Tongue (tissue), 2 donors: ENCODE measurements around the gene LYST. TPM values are rescaled to one million over a fixed set of nuclear protein-coding genes. Genes with fewer than 3 reads are reported as not detected.
A peak's percentile ranks its signal among the peaks of the same experiment; 100 is the strongest.
"Not testable (repeated sequence)": the region's sequence is repeated elsewhere in the genome, so short reads cannot be mapped to it uniquely, and the experiment has no call there.

ENCODE experiments used
- DNase-seq: peaks from one replicate; pipeline ENCODE4 v3.0.0-alpha.2; 2015
- total RNA-seq: library from RNA; depleted of rRNA; stranded (reverse); fragments of >200 nt; gene quantifications from one replicate; pipeline ENCODE4 v1.2.3, GENCODE V29; 2014

The LYST gene
- total RNA-seq, 1 donor from 2014 or later = 34.0 TPM

DNA sequence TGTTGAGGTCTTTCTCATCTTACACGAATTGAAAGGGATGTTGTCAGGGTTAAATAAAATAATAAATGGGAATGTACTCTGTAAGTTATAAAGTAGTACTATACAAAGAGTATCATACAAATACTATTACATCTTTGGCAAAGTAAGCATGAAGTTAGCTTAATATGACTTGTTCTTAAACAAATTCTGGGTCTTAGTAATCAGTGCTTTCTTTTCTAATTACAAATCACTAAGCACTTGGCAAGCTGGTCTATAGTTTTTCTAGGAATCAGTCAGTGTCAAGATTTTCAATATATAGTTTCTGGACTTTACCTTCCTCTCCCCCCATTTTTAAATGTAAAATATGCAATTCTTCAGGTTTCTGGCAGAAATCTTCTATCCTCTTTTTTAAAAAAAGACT is 6.9 kb downstream of the LYST start:
- no peak for DNase-seq

DNA sequence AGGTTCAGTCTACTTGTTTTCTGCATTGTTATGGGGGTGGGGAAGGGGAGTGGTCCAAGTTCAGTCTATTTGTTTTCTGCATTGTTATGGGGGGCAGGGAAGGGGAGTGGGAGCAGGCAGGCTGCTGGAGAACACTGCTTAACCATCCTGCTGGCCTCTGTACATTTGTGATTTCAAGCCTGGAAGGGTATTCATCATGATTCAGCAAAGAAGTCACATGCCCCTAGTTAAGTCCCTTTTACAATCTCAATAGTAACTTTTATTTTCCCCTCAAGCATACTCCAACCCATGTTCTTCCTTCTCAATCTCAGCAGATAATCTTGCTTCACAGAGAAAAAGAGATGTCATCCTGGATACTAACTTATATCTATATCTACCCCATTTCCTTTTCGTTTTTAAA is 7.9 kb downstream of the LYST start:
- no peak for DNase-seq

DNA sequence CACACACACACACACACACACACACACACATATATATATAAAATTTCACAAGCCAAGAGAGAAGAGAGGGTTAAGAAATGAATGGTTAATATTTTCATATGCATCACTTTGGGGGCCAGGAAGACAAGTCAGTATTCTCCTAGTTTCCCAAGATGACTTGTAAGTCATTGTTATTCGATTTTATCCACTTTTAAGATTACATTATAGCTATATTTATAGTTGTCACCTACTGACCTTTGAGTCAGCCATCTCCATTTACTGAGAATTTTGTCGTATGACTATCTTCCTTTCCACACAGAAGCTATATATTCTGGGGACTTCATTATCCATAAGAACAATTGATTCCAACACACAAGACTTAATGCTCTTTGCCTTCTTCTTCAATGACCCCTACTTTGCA is 8.9 kb downstream of the LYST start:
- no peak for DNase-seq

DNA sequence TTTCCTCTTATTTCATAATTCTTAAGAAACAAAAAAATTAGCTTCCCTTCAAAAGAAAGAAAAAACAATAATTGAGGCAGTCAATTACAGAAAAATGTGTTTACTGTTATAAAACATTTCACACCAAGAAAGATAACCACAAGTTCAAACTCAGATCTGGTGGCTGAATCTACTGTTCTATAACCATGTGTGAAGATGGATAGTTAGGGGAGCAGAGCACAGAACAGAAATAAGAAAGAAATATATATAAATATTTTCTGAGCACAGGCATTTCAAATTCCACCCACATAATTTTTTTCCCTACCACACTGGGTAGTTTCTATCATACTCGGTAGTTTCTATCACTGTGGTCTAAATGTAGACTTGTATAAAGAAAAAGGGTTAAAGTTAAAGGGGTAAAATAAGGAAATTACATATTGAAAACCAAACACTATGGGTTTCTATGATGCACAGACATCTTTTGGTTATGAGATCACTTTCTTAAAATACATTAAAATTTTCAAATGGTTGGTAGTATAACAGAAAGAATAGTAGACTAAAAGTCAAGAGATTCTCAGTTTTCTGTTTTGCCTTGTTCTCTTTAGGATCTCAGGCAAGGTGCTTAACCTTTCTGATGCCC is 10.8 kb downstream of the LYST start:
- no peak for DNase-seq

DNA sequence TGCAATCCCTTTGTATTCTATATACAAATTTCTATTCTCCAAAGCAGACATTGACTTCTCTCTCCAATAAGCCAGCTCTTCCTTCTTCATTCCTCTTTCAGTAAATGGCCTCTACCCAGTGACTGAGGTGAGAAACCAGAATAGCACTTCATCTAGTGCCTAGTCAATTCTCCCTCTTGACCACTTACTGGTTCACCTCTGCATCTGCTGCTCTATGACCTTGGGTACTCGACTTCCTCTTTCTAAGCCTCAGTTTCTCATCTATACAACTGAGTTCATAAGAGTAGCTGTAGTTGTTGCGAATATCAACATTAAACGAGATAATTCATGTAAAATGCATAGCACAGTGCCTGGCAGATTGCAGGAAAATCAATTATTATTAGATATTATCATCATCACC is 12.4 kb downstream of the LYST start:
- no peak for DNase-seq

DNA sequence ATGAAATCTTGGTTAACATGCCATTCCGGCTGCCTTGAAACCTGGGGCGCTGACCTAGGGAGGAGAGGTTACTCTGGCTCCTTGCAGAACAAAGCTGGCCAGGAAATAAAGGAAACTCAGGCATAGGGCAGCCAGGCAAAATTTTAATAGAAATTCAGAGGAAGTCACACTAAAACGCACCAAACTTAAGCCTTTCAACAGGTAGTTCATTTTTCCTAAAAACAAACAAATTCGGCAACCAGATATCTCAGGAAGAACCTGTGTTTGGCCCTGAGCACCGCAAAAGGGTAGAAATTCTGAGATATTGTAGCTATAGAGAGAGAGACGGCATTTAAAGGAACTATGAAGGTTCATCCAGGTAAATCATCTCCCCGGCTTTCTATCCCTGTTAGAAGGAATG is 13.1 kb downstream of the LYST start:
- no peak for DNase-seq

DNA sequence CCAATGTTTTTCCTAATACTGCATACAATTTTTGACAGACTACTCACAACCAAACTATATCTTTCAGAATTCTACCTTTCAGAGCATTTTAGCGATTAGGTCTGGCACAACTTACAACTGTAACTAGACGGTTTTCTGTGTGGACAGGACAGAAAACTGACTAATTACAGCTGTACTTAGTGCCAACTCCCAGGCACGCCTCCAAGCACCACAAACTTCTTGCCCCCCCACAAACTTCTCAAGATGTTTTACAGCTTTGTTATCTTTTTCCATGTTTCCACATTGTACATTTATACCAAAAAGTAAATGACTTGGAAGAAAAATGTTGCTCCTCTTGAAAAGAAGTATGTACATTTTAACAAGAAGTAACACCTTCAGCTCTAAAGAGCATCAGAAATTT is 13.8 kb downstream of the LYST start:
- DNase-seq = no peak

DNA sequence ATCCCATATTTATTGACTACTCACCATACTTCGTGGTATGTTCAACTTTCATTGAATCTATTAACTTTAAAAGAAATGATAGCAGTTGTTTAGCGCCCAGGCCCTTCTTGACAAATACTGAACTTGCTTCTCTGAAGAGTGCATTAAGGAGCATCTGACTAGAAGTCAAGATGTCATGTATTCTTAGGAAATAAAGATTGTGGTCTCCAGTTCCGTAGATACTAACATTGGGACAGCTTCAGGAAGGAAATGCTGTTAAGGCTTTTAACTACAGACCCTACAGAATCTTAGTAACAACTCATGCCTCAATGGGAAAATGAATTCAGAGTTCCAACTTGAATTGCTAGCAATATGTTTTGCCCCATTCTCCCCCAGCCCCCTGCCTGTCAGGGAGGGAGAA is 14.8 kb downstream of the LYST start:
- DNase-seq = no peak

DNA sequence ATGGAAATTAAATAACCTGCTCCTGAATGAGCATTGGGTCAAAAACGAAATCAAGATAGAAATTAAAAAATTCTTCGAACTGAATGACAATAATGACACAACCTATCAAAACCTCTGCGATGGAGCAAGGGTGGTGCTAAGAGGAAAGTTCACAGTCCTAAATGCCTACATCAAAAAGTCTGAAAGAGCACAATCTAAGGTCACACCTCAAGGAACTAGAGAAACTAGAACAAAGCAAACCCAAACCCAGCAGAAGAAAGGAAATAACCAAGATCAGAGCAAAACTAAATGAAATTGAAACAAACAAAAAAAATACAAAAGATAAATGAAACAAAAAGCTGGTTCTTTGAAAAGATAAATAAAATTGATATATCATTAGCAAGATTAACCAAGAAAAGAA is 18.5 kb downstream of the LYST start:
- not testable (repeated sequence) for DNase-seq

DNA sequence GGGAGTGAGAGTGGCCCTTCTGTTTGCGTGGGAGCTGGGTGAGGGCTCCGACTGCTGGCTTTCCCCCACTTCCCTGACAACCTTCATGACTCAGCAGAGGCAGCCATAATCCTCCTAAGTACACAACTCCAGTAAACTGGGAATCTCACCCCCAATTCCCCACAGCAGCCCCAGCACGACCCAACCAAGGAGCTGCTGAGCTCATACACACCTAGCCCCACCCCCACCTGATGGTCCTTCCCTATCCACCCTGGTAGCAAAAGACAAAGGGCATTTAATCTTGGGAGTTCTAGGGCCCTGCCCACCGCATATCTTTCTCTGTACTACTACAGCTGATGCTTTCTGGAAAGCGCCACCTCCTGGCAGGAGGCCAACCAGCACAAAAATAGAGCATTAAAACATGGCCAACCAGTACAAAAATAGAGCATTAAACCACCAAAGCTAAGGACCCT is 21.0 kb downstream of the LYST start:
- peak; percentile 7 for DNase-seq

DNA sequence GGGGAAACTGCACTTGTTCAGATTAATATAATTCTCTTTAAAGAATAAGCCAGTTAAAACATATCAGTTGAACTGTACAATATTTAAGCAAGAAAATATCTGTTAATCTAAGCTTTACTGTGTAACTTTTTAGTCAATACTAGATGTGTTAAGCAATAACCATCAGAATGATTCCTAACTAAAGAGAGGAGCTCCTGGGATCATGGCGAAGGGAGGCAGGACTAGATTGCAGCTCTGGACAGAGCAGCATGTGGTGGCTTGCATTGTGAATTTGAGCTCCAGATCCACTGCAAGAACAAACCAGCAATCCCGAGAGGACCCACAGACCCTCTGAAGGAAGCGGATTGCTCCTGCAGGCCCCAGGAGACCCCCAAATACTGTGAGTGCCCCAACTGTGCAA is 21.9 kb downstream of the LYST start:
- DNase-seq = no peak

DNA sequence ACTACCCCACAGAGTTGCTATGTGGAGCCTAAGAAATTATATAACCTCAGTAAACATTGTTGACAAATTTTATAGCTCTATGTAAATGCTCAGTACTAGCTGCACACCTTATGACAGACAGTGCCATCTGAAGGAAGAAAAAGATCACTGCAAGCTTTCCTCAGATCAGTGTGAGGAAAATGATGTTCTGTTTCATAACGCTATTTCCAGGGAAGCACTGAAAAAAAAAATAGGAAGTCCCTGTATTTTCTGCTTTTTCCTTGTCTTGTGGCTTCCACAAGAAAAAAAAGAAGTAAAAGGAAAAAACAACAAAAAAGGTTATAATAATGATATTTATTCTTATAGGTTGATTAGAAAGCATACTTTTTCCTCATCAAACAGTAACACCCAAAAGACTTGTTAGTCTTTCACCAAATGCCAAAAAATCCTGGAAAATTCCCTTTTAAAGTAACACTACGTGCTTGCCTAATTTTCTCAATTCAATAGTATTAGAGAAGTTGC is 23.2 kb downstream of the LYST start:
- DNase-seq = peak; percentile 37

DNA sequence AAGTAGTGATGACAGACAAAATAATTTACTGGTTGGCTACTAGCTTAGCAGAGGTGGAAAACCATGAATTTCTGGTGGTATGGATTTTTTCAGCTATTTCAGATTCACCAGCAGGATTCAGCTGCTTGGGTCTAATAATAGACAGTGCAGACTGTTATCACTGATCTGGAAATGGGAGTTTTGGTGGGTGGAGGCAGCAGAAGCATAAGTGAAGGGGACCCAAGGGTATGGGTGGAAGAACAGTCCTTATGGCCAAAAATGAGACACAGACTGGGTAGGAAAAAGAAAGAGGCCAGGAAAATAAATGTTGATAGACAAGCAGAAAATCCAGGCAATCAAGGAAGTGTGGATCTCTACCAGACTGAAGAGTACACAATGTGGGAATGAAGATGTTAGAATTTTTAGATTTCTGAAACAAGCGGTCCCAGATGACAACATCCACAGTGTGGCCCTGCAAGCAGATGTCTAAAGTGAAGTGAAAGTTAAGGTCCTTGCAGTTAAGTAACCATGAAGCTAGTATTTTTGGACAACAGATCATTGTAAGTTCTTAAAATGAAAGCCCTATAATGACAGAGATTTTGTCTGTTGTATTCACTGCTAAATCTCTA is 24.7 kb downstream of the LYST start:
- DNase-seq = no peak

DNA sequence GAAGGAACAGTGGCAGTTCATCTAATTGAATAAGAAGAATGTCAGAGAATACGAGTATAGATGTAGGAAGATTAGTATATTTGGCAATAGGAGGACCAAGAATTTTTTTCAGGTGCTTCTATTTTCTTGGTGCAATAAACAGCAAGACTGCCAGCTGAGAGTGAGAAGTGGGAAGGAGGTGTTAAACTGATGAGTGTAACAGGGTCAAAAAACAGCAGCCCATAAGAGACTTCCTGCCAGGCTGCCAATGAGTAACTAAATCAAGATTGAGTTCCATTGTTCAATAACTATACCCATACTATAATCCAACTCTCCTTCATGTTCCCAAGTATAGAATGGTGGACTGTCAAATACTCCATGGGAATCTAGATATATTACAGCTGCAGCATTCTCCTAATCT is 28.7 kb downstream of the LYST start:
- no peak for DNase-seq

DNA sequence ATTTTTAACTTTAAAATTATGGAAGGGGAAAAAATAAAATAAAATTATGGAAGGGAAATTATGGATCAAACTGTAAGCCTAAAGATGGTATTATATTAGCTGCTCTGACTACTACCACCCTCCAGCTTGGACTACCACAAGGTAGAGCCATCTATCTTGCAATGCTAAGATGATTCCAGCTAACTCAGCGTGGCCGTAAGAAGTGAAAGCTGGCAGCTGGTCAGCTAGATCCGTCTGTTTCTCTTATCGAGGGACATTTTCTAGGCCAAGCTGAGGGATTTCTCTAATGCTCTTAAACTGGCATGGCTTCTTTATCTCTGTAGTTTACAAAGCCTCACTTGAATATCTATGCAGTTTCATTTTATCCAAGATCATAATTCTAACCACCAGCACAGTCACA is 31.5 kb downstream of the LYST start:
- DNase-seq = no peak

DNA sequence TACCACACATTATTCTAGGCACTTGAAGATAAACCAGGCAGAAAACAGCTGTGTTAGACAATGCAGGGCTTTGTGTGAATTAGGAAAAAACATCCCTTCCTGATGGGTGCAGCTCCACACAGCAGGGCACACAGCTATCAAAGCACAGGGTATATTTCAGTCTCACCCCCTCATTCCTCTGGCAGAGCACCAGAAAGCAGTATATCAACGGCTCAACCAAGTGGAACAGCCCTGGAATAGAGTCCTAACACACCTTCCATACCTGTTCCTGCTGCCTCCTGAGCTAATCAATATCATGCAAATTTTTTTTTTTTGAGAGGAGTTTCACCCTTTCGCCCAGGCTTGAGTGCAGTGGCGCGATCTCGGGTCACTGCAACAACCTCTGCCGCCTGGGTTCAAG is 32.1 kb downstream of the LYST start:
- no peak for DNase-seq

DNA sequence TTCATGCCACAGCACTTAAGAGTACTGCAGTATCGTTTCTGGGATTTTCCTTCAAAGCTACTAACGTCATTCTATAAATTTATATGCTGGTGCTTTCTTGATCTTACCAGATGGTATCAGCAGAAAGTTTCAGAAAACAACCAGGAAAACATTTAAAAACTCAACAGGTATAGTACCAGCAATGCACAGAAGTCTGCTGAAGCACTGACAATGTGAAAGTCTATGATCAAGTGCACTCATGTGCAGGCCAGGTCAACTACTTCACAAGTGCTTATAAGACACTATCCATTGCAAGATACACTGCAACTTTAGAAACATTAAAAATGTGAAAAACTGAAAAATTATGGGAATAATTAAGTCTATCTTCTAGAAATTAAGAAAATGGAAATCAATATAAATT is 34.7 kb downstream of the LYST start:
- DNase-seq = no peak

DNA sequence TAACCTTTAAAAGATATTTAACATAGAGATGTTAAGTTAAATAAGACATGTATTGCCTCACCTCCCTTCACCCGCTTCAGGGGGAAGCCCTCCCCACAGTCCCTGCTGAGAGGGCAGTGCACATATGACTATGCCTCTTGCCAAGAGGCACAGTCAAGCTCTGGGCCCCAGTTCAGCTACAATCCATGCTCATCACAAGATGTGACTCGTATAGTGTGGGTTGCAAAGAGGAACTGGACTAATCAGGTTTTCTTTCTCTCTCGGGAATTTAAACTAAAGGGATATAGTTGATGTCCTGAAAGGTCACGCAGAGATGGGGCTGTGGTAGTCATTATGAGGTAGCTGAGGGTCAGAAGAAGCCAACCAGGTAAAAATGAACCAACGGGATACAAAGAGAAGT is 35.6 kb downstream of the LYST start:
- DNase-seq = no peak

DNA sequence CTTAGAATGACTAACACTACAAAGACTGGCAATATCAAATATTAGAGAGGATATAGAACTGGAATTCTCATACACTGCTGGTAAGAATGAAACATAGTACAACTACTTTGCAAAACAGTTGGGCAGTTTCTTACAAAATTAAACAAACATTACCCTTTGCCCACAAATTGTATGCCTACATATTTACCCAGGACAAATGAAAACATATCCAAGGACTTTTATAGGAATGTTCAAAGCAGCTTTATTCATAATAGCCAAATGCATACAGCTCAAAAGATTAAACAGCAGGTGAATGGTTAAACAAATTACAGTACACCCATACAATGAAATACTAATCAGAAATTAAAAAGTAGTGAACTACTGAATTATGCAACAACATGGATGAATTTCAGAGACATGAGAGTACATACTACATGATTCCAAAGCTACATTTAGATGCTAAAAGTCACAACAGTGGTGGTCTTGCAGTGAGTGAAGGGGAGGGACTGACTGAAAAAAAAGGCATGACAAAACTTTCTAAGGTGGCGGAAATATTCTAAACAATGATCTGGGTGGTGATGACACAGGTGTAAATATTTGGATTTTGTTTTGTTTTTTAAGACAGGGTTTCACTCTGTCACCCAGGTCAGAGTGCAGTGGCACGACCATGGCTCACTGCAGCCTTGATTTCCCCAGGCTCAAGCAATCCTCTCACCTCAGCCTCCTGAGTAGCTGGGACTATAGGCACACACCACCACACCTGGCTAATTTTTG is 40.4 kb downstream of the LYST start:
- no peak for DNase-seq

DNA sequence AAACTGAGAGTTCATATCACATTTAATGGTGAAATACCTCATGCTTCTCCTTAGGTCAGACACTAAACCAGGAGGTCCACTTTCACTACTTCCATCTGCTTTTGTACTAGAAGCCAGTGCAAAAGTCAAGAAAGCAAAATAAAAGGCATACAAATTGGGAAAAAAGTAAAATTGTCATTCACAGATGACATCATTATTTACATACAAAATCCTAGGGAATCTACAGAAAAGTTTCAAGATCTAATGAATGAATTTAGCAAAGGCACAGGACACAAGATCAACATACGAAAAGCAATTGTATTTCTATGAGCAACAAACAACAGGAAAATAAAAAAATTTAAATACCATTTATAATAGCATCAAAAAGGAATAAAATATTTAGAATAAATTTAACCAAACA is 41.5 kb downstream of the LYST start:
- DNase-seq = no peak

DNA sequence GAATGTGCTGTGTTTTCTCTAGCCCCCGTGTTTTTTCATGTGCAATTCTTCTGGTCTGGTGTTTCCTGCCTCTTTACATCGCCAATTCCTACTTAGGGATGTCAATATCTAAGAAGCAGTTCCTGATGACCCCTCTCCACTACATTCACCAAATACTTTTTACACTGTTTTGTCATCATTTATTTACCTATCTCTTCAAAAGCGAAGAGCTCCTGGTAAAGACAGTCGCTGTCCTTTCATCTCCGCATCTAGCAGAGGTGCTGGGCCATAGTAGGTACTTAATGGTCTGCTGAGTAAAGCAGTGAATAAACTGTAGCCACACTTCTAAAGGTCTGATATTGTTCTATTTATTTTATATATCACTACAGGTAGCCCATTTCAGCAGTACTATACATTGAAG is 43.0 kb downstream of the LYST start:
- no peak for DNase-seq

DNA sequence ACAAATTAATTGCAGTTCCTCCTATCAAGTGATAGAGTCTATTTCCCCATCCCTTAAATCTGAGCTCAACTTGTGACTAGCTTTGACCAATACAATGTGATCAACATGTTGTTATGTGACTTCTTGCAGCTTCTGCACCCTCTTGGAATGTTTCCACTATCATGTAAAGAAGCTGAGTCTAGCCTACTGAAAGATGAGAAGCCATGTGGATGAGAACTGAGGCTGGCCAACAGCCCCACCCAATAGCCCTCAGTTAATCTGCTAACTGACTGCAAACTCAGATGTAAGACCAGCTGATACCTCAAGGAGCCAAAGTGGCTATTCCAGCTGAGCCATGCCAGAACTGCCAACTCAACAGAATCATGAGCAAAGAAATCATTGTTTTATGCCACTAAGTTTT is 44.0 kb downstream of the LYST start:
- no peak for DNase-seq

DNA sequence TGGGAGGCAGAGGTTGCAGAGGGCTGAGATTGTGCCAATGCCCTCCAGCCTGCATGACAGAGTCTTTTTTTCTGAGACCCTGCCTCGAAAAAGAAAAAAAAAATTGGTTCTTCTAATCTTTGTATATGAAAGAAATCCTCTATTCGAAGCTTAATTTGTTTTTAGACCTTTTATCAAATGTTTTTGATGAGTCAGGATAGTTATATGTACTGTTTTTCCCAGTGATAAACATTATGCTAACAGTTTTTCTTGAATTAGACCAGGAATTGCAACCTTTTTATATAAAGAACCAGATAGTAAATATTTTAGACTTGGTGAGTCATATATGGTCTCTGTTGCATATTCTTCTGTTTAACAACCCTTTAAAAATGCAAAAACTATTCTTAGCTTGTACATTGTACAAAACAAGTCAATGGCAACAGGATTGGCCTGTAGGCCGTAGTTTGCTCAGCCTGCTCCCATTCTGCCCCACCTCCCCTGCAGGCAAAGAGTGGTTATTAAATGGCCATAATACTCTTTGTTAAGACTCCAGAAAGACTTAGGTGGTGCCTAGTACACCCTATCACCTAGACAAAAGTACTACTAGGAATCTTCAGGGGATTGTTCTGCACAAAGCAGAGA is 45.2 kb downstream of the LYST start:
- no peak for DNase-seq
